NCI-H2107 (cell line): ENCODE data around the gene LMF2.

Experiments
- DNase-seq: peaks from one replicate; lab custom pipeline; 2025; lab: John Stamatoyannopoulos, UW

Gene LMF2

GRCh38 chr22:50464451-50464850, 43.1 kb downstream of the LMF2 start:
- no peak for DNase-seq

DNA sequence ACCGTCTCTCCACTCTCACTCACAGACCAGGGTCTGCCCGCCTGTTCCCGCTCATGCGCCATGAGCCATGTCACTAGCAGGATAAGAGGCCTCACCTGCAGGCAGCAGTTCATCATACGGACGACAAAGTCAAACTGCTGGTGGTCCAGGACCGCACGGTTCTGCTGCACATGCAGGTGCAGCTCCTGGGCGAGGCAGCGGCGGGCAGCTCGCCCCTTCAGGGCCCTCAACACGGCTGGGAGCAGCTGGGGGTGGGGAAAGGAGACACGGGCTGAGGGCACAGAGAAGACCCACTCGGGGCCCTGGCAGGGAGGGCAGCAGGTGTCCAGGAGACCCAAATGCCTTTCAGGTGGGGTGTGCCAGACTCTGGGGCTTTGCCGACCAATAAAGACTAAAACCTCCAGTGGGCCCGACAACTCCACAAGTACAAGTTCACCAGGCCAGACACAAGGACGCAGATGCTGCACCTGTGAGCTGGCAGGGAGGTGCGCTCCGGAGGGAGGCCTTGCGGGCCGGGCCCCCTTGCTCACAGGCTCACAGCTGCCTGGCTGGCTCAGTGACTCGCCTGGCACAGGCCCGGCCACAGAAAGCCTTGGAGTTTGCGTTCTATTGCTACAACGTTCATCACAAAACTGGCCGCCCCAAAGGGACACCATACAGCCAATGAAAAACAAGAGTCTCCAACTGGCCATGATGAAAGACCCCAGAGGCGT, 44.2 kb downstream of the LMF2 start:
- DNase-seq, result no peak

GRCh38 chr22:50461979-50462540, 45.4 kb downstream of the LMF2 start:
- DNase-seq, result no peak

- no peak for DNase-seq
Measured at GRCh38 chr22:50461536-50461935, 46.0 kb downstream of the LMF2 start.

DNA sequence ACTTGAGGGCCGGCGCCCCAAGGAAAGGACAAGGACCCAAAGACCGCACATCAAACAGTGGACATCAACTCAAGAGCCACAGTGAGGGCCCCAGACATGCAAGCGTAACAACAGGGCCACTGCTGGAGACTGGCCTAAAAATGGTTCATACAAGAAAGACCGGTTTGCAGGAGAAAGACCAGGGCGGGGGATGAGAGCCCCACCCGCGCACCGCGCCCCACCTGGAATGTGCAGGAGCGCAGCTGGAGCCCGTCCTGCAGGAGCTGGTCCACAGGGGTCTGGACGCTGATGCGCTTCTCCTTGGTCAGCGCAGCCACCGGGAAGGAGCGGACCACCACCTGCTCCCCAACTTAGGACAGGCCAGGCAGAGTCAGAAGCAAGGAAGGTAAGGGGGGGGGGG, 46.6 kb downstream of the LMF2 start:
- no peak for DNase-seq

- no peak for DNase-seq
Measured at GRCh38 chr22:50459496-50460140, 47.9 kb downstream of the LMF2 start.

DNA sequence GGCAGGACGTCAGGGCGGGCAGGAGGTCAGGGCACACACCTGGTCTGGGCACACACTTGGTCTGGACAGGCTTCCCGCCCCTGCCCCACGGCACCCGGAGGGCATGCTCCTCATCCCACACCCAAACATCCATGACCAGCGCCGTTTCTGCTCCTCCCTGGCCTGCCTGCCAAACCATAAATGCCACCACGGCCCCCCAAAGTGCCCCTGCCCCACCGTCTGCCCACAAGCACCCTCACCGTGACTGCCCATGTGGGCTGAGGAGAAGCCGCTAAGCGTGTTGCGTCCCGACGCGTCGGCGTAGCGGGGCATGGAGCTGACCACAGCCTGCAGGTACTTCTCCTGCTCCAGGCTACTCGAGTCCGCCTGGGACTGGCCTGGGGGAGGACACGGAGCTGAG, 48.5 kb downstream of the LMF2 start:
- no peak for DNase-seq

DNA sequence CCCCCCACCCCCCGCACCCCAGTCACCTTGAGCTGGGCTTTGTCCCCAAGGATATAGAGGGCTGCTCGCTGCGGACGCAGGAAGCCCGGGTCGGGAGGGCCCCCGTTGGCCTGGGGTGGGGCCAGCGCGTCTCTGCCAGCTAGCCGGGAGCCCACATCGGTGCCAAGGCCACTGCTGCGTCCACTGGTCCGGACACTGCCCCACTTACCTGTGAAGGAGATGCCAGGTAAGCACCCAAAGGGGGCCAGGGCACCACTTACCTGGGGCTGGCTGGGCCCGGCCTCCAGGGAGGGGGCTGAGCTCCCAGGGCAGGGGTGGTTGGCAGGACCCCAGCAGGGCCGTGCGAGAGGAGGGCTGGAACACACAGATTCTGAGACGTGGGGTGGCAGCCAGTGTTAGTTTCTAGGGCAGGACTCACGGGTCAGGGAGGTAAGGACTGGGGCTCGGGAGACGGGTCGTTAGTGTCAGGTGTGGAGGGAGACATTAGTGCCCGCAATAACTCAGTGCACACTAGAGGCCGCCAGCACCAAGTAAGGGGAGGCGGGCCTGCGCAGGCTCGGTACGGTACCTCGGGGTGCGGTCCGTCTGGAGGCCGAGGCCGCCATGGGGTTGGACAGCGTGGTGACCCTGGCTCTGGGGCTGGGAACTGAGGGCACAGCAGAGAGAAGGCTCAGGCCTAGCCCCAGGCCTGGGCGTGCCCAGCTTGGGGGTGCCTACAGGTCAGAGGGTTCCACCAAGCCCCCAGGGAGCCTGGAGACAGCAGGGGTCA, 50.9 kb downstream of the LMF2 start:
- DNase-seq, result no peak

GRCh38 chr22:50456026-50456425, 51.5 kb downstream of the LMF2 start:
- DNase-seq, result no peak

DNA sequence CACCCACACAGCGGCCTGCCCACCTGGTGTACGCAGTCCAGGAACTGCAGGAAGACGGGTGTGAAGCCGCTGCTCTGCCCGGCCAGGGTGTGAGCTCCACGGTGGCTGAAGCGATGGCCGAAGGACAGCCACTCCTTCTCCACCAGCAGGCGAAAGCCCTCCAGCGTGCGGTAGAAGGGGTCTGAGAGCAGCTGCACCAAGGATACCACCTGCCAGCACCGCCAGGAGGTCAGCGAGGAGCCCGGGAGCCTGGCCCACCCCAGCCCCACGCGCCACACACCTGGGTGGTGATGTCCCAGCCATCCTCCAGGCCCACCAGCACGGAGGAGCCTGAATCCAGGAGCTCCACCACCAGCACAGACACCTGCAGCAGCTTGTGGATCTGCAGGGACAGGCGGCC, 52.3 kb downstream of the LMF2 start:
- no peak for DNase-seq

- no peak for DNase-seq
Measured at GRCh38 chr22:50454556-50455075, 52.9 kb downstream of the LMF2 start.
